SK-N-SH treated with all-trans-retinoic acid at 6 μM for 48 hours (cell line): ENCODE data around the gene LRGUK.

Experiments used
- OSR1 ChIP-seq: fragments of 250-450 bp; sonication (Bioruptor Pico); IDR thresholded peaks from 2 replicates; pipeline ENCODE4 v1.8.0; 2022; ENCODE audit warnings: moderate library complexity, mild to moderate bottlenecking, inconsistent platforms
- PATZ1 ChIP-seq: fragments of 250-450 bp; sonication (Bioruptor Pico); IDR thresholded peaks from 2 replicates; pipeline ENCODE4 v1.8.0; 2020; ENCODE audit warnings: mild to moderate bottlenecking, moderate library complexity, borderline replicate concordance
- SNAI2 ChIP-seq: fragments of 250-450 bp; sonication (Bioruptor Pico); IDR thresholded peaks from 2 replicates; pipeline ENCODE4 v1.5.0; 2020; ENCODE audit warnings: mild to moderate bottlenecking, moderate library complexity
- TCF4 ChIP-seq: fragments of 250-450 bp; sonication (Bioruptor Pico); IDR thresholded peaks from 2 replicates; pipeline ENCODE4 v1.8.0; 2021; ENCODE audit warnings: mild to moderate bottlenecking, moderate library complexity, borderline replicate concordance
- TOX ChIP-seq: fragments of 250-450 bp; sonication (Bioruptor Pico); IDR thresholded peaks from 2 replicates; pipeline ENCODE4 v1.8.0; 2021; ENCODE audit warnings: mild to moderate bottlenecking, moderate library complexity, borderline replicate concordance
- ZFP3 ChIP-seq: fragments of 250-450 bp; sonication (Bioruptor Pico); IDR thresholded peaks from 2 replicates; pipeline ENCODE4 v1.5.0; 2020; ENCODE audit warnings: mild to moderate bottlenecking, moderate library complexity
- ZNF70 ChIP-seq: fragments of 450-650 bp; formaldehyde crosslinking; IDR thresholded peaks from 2 replicates; pipeline ENCODE4 v1.5.0; 2020; ENCODE audit warnings: mild to moderate bottlenecking, moderate library complexity
- TF ChIP-seq, protein P1 (sequence below): fragments of 250-450 bp; sonication (Bioruptor Pico); IDR thresholded peaks from 2 replicates; pipeline ENCODE4 v1.5.1; 2021; ENCODE audit warnings: mild to moderate bottlenecking, moderate library complexity
- TF ChIP-seq, protein P2 (sequence below): fragments of 250-450 bp; sonication (Bioruptor Pico); IDR thresholded peaks from 2 replicates; pipeline ENCODE4 v1.8.0; 2021; ENCODE audit warnings: low read depth, mild to moderate bottlenecking, moderate library complexity, borderline replicate concordance

DNA sequence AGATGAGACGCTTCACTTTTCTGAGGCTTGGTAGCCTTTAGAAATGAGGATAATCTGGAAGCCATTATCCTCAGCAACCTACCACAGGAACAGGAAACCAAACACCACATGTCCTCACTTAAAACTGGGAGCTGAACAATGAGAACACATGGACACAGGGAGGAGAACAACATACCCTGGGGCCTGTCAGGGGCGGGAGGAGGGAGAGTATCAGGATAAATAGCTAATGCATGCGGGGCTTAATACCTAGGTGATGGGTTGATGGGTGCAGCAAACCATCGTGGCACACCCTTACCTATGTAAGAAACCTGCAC, 48.9 kb downstream of the LRGUK start:
- TF ChIP-seq, protein P1, sequence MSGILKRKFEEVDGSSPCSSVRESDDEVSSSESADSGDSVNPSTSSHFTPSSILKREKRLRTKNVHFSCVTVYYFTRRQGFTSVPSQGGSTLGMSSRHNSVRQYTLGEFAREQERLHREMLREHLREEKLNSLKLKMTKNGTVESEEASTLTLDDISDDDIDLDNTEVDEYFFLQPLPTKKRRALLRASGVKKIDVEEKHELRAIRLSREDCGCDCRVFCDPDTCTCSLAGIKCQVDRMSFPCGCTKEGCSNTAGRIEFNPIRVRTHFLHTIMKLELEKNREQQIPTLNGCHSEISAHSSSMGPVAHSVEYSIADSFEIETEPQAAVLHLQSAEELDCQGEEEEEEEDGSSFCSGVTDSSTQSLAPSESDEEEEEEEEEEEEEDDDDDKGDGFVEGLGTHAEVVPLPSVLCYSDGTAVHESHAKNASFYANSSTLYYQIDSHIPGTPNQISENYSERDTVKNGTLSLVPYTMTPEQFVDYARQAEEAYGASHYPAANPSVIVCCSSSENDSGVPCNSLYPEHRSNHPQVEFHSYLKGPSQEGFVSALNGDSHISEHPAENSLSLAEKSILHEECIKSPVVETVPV = no peak
- TF ChIP-seq TOX (CRISPR knock-in tag) = no peak
- TF ChIP-seq PATZ1 (CRISPR knock-in tag) = no peak
- no peak for TF ChIP-seq TCF4
- no peak for TF ChIP-seq SNAI2 (CRISPR knock-in tag)
- no peak for TF ChIP-seq ZNF70 (CRISPR knock-in tag)
- TF ChIP-seq ZFP3 = no peak
- no peak for TF ChIP-seq OSR1 (CRISPR knock-in tag)
- TF ChIP-seq, protein P2, sequence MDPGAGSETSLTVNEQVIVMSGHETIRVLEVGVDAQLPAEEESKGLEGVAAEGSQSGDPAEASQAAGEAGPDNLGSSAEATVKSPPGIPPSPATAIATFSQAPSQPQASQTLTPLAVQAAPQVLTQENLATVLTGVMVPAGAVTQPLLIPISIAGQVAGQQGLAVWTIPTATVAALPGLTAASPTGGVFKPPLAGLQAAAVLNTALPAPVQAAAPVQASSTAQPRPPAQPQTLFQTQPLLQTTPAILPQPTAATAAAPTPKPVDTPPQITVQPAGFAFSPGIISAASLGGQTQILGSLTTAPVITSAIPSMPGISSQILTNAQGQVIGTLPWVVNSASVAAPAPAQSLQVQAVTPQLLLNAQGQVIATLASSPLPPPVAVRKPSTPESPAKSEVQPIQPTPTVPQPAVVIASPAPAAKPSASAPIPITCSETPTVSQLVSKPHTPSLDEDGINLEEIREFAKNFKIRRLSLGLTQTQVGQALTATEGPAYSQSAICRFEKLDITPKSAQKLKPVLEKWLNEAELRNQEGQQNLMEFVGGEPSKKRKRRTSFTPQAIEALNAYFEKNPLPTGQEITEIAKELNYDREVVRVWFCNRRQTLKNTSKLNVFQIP (CRISPR knock-in tag) = no peak
